GM19467 (cell line): Measurements from ENCODE around the gene FBXL3.
"Not testable (repeated sequence)": the region's sequence is repeated elsewhere in the genome, so short reads cannot be mapped to it uniquely, and the experiment has no call there.

ENCODE experiments used
- ATAC-seq: cut with Tn5 transposase; IDR thresholded peaks from one replicate; pipeline ENCODE4 v1.9.1; 2021; ENCODE audit warnings: mild to moderate bottlenecking, moderate library complexity; ENCODE audit not compliant: unreplicated experiment

The FBXL3 gene

DNA sequence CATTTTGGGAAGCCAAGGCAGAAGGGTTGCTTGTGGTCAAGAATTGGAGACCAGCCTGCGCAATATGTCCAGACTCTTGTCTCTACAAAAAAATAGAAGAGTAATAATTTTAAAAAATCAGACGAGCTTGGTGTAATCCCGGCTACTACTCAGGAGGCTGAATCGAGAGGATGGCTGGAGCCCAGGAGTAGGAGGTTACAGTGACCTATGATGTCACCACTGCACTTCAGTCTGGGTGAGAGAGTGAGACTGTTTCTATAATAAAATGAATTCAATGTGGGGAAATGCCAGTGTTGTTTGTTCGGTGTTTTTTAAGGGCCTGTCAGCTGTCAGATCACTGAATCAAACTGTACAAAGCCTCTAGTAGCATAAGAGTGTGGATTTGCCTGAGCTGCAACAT is 1.2 kb upstream of the FBXL3 start:
- ATAC-seq, result no peak

DNA sequence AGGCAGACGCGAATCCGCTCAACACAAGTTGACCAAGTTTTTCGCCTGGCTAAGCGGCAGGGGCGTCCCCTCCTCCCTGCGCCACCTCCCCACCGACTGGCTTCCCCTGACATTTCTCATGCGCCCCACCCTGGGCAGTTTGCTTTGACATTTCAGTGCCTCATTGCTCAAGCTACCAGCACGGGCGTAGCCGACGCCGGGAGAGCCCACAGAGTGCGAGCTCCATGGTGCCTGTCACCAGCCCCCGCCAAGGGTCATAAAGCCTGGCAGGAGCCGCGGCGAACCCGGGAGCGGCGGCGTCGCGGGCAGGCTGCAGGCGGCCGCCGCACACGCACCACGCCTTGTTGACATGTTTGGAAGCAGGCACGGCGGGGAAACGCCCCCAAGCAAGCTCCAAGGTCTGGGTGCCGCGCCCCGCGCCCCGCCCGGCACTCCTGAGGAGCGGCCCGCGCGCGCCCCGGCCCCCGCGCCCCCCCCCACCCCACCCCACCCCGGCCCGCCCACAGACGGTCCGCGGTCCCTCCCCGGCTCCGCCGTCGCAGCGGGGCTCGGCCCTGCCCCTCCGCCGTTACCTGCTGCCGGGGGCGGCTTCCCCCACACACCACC is 601 bp downstream of the FBXL3 start:
- peak; percentile 58 for ATAC-seq

DNA sequence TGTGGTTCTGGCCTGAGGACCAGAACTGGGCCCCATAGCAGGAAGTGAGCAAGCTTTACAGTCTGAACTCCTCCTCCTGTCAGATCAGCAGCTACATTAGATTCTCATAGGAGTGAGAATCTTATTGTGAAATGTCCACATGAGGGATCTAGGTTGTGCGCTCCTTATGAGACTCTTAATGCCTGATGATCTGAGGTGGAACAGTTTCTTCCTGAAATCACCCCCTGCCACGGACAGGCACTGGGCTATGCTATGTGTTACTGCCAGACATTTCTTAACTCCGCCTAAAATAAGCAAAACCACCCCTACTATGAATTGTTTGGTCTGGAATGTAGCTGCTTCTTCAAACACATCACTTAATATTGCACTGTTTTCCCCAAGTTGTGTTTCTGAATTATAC is 4.6 kb downstream of the FBXL3 start:
- no peak for ATAC-seq

DNA sequence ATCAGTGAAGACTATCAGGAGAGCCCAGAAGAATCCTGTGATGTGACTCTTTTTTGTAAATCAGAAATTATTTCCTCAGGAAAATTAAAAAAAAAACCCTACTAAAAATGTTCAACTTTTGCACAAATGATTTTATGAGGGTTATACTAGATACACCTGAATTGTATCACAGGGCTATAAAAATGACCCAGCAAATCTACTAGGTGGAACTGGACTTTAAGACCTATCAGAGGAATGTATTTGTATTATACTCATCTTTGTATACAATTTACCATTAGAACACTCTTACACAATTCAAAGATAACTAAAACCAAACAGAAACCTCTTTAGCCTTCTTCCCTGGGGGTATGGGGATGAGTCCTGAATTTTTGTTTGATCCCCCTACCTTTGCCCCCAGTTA is 7.2 kb downstream of the FBXL3 start:
- no peak for ATAC-seq

DNA sequence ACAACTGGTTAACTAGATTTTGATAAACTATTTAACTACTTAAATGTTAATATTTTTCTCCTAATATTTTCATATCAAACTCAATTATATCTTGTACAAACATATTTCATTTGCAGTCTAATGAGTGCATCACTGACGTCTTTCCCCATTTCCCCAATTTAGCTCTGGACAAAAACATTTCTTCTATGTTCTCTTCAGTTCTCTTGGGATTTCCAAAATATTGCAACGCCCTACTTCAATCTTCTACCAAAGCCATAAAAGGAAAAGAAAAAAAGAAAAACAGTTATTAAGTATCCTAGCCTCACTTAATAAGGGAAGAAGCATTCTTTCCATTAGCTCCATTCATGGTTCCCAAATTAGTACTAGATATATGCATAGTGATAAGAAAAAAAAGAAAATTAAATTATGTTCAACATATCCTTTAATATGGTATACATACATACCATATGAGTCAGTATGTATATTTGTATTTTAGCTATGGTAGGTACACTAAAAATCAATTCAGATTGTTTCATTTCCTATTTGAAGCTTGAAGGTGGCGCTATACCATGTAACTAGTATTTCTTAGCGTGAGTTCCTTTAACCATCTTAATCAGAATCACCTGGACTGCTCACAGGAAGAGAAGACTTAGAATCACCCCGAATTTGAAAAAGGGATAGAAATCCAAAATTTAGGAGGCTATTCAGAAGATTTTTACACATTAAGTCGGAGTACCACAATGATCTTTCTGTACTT is 9.9 kb downstream of the FBXL3 start:
- no peak for ATAC-seq

DNA sequence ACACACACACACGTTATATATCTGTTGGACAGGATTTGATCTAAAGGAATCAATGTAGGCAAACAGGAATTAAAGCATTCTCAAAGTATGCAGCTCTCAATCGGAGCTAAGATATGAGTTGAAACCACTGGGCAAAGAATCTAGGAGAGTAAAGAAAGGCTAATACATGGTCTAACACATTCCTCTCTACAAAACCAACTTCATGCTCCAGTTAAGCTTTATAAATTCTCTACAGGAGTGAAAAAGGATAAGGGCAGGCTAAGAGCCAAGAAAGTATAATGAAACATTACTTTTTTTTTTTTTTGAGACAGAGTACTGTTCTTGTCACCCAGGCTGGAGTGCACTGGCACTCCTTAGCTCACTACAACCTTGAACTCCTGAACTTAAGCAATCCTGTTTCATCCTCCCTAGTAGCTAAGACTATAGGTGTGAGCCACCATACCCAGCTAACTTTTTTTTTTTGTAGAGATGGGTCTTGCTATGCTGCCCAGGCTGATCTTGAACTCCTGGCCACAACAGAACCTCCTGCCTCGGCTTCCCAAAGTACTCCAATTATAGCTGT is 10.6 kb downstream of the FBXL3 start:
- ATAC-seq, result no peak

DNA sequence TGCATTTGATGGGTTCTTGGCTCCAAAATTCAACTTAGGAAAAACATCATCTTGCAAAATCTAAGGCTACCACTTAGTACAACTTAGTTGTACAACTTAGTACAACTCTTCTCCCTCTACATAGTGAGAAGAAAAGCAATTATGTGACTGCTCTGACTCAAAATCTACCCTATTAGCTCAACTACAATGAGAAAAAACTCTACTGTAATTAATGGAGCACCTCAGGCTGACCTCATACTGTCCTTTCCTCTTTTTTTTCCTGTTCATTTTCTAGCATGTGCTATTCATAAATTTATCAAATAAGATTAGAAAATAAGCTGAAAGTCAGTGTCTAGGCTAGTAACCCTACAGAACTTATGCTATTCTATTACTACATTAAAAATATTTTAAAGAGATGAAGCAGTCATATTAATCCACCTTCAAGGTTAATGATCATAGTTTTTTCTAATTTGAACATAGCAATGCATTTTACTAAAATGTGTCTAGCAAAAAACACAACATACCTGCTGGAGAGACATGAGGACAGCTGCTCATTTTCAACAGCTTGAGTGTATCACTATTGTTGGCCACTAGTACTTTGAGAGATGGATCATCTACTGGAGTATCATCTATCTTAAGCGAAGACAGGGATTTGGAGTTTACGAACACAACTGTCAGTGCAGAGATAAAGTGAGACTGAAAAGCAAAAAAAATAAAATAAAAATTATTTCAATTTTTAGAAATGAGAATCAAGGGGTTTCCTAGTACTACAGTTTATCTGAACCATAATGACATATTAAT is 11.9 kb downstream of the FBXL3 start:
- ATAC-seq, result no peak

DNA sequence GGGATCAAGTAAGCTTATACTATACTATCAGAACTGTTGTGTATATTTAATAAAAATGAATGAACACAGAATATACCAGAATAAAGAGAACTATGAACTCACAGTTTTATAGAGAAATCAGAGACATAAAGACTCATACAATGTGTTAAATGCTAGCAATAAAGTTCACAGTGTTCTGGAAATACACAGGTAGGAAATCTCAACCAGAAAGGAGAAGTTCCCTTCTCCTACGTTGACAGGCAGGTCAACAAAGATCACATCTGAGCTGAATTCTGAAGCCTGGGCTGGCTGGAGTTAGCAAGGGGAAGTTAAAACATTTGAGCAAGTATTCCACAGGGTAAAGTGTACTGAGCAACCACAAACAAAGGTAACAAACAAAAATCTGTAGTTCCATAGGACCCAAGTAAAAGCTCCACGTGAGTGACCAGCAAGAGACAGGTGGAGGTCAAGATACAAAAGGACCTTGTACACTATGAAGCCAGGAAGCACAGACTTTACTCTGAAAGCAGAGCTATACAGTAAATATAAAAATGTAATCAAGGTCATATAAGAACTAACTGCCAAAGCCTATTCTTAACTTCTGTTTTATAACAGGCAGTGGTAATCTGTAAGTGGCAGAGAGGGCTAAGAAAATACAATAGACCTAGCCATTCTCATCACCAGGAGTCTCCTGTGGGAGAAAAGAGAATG is 13.0 kb downstream of the FBXL3 start:
- no peak for ATAC-seq

DNA sequence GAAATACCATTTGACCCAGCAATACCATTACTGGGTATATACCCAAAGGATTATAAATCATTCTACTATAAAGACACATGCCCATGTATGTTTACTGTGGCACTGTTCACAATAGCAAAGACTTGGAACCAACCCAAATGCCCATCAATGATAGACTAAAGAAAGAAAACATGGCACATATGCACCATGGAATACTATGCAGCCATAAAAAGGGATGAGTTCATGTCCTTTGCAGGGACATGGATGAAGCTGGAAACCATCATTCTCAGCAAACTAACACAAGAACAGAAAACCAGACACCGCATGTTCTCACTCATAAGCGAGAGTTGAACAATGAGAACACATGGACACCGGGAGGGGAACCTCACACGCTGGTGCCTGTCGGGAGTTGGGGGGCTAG is 17.2 kb downstream of the FBXL3 start:
- not testable (repeated sequence) for ATAC-seq

DNA sequence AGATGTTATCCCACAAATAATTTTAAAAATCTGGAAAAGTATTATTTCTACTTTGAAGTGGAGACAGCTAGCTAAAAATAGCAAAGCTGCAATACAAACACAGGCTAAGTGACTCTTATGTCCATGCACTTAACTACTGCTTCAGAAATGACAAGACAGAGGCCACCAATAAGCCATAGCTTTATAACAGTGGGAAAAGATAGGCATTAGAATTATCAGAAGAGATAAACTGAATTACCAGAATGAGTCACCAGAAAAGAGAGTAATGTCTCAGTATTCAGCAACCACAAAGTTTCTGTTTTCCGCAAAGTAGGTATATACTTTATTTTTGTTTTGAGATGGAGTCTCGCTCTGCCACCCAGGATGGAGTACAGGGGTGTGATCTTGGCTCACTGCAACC is 17.9 kb downstream of the FBXL3 start:
- ATAC-seq, result no peak

DNA sequence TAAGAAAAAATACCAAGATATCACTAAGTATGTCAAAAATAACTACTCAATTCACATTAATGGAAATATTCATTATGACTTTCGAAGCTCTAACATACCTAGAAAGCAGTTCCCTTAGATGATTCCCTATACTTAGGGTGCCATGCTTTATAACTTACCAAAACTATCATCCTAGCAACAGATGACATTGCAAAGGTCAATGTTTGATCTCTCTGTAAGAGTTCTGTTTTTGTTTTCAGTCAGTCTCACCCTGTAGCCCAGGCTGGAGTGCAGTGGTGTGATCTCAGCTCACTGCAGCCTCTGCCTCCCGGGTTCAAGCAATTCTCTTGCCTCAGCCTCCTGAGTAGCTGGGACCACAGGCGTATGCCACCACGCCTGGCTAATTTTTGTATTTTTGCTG is 18.6 kb downstream of the FBXL3 start:
- ATAC-seq, result not testable (repeated sequence)

DNA sequence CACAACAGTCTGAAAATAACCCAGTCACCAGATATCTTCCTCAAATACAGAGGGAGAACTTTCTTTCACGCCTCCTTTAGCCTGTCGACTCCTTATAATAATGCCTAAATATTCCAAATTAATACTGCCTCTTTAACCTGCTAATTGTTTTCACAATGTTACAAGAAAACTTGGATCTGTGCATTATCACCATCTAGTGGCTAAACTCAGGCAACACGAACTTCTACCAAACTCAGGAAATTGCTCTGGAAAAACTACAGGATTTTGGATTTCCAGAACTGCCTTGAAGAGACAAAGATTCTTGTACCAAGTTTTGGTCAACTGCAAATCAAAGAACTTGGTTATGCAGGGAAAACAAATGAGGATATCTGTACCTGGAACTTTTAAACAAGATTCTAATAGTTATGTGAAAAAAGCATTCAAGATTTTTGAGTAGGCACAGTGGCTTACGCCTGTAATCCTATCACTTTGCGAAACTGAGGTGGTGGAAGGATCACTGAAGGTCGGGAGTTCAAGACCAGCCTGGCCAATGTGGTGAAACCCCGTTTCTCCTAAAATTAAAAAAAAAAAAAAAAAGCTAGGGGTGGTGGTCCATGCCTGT is 24.3 kb downstream of the FBXL3 start:
- no peak for ATAC-seq

DNA sequence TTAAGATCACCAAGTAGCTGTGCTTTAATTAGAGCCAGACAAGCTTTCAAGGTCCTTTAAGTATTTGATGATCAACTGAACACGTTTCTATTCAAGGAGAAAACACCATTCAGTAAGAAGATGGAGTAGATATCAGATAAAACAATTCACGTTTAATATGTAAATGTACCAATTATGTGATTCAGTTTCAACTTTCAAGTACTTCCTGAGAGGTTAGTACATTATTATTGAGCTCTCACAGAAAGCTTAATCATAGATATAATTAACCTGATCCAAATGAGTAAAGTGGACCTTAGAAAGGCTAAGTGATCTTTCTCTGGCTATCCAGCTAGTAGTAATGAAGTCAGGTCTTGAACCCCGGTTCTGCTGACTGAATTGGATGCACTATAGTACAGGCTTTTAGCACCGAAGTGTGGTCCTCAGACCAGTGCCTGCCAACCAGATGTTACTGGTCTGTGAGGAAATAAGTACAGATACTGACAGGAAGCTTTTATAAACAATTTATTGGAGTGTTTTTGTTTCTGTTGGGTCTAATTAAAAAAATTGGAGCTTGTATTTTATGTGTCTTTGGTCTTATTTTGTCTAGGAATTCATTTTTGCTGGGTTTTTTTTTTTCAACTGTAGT is 24.9 kb downstream of the FBXL3 start:
- ATAC-seq, result no peak

DNA sequence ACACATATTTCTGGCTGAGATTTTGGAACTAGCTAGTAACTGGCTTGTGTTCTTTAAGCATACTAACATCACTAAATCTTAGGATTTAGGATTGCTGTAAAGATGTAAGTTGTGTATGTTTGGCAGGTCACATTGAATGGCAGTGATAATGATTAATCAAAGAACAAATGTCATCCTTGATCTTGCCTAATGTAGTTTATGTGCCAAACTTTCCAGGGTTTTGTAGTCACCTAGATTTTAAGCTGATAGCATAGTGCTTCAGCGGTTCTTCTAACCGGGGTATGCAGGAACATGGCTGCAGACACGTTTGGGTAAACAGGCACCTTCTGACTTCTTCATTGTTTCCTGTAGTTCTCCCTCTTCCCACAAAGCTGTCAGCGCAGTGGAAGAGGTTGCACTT is 25.4 kb downstream of the FBXL3 start:
- ATAC-seq, result no peak

DNA sequence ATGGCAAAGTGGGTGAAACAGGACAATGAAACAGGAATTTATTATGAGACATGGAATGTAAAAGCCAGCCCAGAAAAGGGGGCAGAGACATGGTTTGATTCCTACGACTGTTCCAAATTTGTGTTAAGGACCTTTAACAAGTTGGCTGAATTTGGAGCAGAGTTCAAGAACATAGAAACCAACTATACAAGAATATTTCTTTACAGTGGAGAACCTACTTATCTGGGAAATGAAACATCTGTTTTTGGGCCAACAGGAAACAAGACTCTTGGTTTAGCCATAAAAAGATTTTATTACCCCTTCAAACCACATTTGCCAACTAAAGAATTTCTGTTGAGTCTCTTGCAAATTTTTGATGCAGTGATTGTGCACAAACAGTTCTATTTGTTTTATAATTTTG is 26.5 kb downstream of the FBXL3 start:
- no peak for ATAC-seq

DNA sequence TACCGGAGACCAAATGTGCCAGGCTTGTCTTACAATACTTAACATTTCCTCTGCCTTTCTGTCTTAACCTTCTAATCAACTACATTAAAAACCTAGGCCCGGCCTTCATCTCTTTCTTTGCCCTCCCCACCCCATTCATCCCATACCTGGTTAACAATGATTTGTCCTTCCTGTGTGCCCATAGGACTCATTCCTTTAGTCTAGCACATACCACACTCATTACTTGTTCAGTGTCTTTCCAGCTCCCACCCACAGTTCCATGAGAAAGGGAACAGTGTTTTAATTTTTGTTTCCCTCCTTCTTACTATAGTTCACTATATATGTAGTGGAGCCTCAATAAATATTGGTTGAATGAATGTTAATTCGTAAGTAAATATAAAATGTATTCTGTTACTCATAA is 32.7 kb downstream of the FBXL3 start:
- ATAC-seq, result no peak

DNA sequence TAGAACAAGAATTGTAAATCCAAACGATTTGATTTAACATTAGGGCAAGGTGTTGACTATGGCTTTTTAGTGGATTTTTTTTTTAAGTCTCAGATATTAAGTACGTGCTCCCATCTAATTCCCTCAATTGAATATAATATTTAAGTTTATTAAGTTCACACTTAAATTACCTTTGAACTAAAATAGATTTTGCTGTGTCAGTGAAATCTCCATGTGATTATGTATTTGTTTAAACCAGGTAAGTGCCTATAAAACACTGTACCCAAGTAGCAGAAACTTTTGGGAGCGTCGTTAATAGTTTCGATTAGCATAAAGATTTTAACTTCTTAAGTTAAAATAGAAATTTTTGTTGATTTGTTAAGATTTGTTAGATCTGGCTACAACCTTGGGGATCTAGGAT is 33.5 kb downstream of the FBXL3 start:
- no peak for ATAC-seq

DNA sequence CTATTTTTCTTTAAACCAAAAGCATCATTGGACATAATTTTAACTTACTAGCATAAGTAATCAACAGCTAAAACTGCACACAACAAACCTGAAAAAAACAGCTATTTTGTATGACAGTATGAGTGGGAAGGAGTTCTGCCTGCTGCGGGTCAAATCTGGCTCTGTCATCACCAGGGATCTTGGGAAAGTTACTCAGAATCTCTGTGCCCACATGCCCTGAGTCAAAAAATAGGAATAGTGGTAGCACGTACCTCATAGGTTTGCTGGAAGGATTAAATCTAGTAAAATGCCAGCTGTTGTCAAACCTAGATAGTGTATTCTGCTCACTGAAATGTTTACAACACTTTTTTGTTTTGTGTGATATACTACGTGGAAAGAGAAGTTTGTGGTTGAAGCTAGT is 33.9 kb downstream of the FBXL3 start:
- no peak for ATAC-seq

DNA sequence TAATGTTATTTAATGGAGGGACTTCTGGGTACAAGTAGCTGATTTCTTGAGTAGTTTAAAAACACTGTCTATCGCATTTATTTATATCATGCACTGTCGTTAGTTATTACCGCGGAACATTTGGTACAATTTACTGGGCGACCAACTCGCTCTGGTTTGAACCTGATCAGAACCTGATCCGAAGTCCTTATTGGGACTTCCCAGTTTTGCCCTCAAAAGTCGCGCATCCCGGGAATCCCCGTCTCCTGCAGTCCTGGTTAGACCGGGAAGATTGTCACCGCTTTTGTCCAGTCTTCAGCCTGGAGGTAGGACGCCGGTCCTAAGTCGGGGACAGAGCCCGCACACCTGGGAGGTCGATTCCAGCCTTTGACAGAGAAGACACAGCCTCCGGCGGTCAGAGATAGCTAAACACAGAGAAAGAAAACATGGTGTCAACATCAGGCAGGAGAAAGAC is 34.4 kb downstream of the FBXL3 start:
- ATAC-seq, result no peak

DNA sequence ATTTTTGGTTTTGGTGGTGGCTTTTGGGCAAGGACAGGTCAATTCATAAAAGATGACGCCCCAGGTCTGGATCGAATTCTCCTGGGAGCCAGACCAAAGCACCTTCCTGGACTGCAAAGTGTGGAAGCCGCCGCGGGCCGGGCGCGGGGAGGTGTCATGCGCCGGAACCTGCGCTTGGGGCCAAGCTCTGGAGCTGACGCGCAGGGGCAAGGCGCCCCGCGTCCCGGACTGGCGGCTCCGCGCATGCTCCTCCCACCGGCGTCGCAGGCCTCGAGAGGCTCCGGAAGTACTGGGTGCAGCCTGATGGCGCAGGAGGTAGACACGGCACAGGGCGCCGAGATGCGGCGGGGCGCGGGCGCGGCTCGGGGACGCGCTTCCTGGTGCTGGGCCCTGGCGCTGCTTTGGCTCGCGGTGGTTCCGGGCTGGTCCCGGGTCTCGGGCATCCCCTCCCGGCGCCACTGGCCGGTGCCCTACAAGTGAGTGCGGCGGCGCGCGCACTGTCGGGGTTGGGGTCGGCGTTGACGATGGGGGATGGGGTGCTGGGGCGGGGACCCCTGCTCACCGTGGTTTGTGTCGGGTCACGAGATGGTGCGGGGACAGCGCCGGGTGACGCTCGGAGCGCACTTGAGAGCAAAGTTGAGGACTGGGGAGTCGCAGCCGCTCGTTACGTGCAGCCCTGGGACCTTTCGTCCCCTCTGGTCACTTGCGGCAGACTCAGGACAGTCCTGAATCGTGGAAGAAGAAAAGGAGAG is 35.0 kb downstream of the FBXL3 start, which contains the start of gene CLN5:
Gene CLN5, plus strand, starts transcription at position 286 of the 752 bp plus-strand sequence. Its CDS starts 18 bp downstream, at position 304.
- peak; percentile 97 for ATAC-seq
